Activated T-helper 2 cell treated with anti-CD3 and anti-CD28 coated beads, Interferon-gamma antibody, Interleukin-2, Interleukin-4, amounts not matched to agents 10 μg/mL and 5 μg/mL and 100 μg/mL, durations not matched to agents 14 hours and 24 hours and 36 hours (primary cell): ENCODE results near the gene CLEC2B. TPM values are rescaled to one million over a fixed set of nuclear protein-coding genes. Genes with fewer than 3 reads are reported as not detected.

Experiments used
- DNase-seq: peaks from one replicate; pipeline ENCODE4 v3.0.0; 2021; ENCODE audit warnings: low spot score
- H3K27ac Mint-ChIP-seq: one replicate; pipeline ENCODE4 v1.8.0; 2021; ENCODE audit warnings: mixed read lengths
- H3K27me3 Mint-ChIP-seq: one replicate; pipeline ENCODE4 v1.8.0; 2021; ENCODE audit warnings: low read depth, mixed read lengths
- H3K36me3 Mint-ChIP-seq: one replicate; pipeline ENCODE4 v1.8.0; 2021; ENCODE audit warnings: low read depth, mixed read lengths
- H3K4me1 Mint-ChIP-seq: one replicate; pipeline ENCODE4 v1.8.0; 2021; ENCODE audit warnings: low read depth, mixed read lengths
- H3K4me3 Mint-ChIP-seq: one replicate; pipeline ENCODE4 v1.8.0; 2021; ENCODE audit warnings: low read depth, mild to moderate bottlenecking, moderate library complexity, mixed read lengths
- H3K9me3 Mint-ChIP-seq: one replicate; pipeline ENCODE4 v1.8.0; 2021; ENCODE audit warnings: mixed read lengths
- intact Hi-C: fragments of 100-400 bp; cut with micrococcal nuclease; formaldehyde crosslinking; loops from one replicate; pipeline ENCODE4 v1.15.1; 2023
- total RNA-seq: library from RNA; stranded (reverse); gene quantifications from 2 replicates; pipeline ENCODE4 v1.2.3, GENCODE V29; 2022

Gene CLEC2B
- total RNA-seq, 1 donor from 2014 or later, result 5.1 TPM

GRCh38 chr12:9864913-9865675, 4.1 kb downstream of the CLEC2B start:
- Mint-ChIP-seq H3K4me3 (peak overlapping the region; percentile 79), H3K4me1 (peaks cover 43% of the 10 kb centered on the region), H3K27ac (peak overlapping the region; percentile 78), H3K9me3 (peaks cover 16% of the 10 kb centered on the region), H3K36me3 (peaks cover 26% of the 10 kb centered on the region), H3K27me3 (no peaks in the 10 kb centered on the region)
- DNase-seq, result no peak
- intact Hi-C loops, result loop anchor here (5.0 to 10.0 kb wide), 3 partner anchors 62 to 620 kb away; no protein-coding TSS in a partner anchor

GRCh38 chr12:9858135-9858534, 11.0 kb downstream of the CLEC2B start:
- no peak for DNase-seq
- Mint-ChIP-seq H3K4me1 (peaks cover 6% of the 10 kb centered on the region), H3K27me3 (no peaks in the 10 kb centered on the region), H3K4me3 (no peak overlapping the region), H3K9me3 (peaks cover 1% of the 10 kb centered on the region), H3K36me3 (peaks cover 64% of the 10 kb centered on the region), H3K27ac (no peak overlapping the region)
- intact Hi-C loops, result no loop called here

GRCh38 chr12:9856894-9857293, 12.3 kb downstream of the CLEC2B start:
- no peaks in the 10 kb centered on the region for H3K9me3 Mint-ChIP-seq
- DNase-seq, result no peak
- no peak overlapping the region for H3K27ac Mint-ChIP-seq
- intact Hi-C loops, result no loop called here
- H3K36me3 Mint-ChIP-seq, result peaks cover 67% of the 10 kb centered on the region
- no peak overlapping the region for H3K4me3 Mint-ChIP-seq
- H3K4me1 Mint-ChIP-seq, result peaks cover 5% of the 10 kb centered on the region
- H3K27me3 Mint-ChIP-seq, result no peaks in the 10 kb centered on the region

- no peaks in the 10 kb centered on the region for H3K27me3 Mint-ChIP-seq
- no peaks in the 10 kb centered on the region for H3K9me3 Mint-ChIP-seq
- intact Hi-C loops, result no loop called here
- no peak for DNase-seq
- no peak overlapping the region for H3K4me3 Mint-ChIP-seq
- no peak overlapping the region for H3K27ac Mint-ChIP-seq
- H3K36me3 Mint-ChIP-seq, result peaks cover 71% of the 10 kb centered on the region
- peaks cover 4% of the 10 kb centered on the region for H3K4me1 Mint-ChIP-seq
Observed at GRCh38 chr12:9856151-9856550, 13.0 kb downstream of the CLEC2B start.

DNA sequence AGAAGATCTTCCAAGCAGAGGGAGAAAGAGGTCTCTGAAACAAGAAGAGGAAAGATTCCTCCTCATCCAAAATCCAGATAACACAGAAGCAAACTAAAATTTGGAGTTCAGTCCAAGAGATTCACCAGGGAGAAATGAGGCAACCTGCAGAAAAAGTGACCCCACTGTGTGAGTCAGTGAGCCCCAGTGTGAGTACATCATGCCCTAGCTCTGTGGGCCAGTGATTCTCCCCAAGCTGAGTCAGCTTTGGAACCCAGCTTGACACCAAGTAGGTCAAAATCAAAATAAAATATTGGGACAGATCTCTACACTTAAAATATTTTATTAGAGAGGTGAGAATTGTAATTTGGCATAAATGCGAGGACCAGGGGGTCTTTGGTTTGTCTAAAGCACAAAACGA, 17.2 kb downstream of the CLEC2B start:
- peaks cover 8% of the 10 kb centered on the region for H3K27me3 Mint-ChIP-seq
- H3K9me3 Mint-ChIP-seq, result no peaks in the 10 kb centered on the region
- intact Hi-C loops, result no loop called here
- no peak overlapping the region for H3K4me3 Mint-ChIP-seq
- no peak overlapping the region for H3K27ac Mint-ChIP-seq
- peaks cover 47% of the 10 kb centered on the region for H3K36me3 Mint-ChIP-seq
- DNase-seq, result no peak
- no peaks in the 10 kb centered on the region for H3K4me1 Mint-ChIP-seq

DNA sequence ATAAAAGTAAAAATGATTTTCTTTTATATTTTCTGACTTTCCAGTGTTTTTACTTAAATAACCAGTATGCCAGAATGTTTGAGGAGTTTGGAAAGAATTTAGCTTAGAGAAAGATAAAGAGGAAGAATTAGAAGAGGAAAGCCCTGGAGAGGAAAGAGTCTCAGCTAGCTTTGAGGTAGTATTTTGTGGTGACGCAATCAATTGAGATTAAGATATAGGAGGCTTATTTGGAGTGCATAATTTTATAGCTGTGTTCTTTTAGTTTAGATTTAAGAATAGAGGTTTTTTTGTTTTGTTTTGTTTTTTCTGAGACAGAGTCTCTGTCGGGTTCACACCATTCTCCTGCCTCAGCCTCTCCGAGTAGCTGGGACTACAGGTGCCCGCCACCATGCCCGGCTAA, 18.1 kb downstream of the CLEC2B start:
- Mint-ChIP-seq H3K27ac (no peak overlapping the region), H3K9me3 (no peaks in the 10 kb centered on the region), H3K4me3 (no peak overlapping the region), H3K4me1 (no peaks in the 10 kb centered on the region), H3K27me3 (peaks cover 17% of the 10 kb centered on the region), H3K36me3 (peaks cover 41% of the 10 kb centered on the region)
- no peak for DNase-seq
- intact Hi-C loops, result no loop called here

- Mint-ChIP-seq H3K36me3 (peaks cover 24% of the 10 kb centered on the region), H3K9me3 (no peaks in the 10 kb centered on the region)
- intact Hi-C loops, result no loop called here
Observed at GRCh38 chr12:9848899-9849298, 20.3 kb downstream of the CLEC2B start.

GRCh38 chr12:9843407-9843806, 25.7 kb downstream of the CLEC2B start:
- peaks cover 38% of the 10 kb centered on the region for H3K27me3 Mint-ChIP-seq
- no peaks in the 10 kb centered on the region for H3K4me1 Mint-ChIP-seq
- H3K9me3 Mint-ChIP-seq, result no peaks in the 10 kb centered on the region
- intact Hi-C loops, result no loop called here
- H3K36me3 Mint-ChIP-seq, result no peaks in the 10 kb centered on the region
- H3K4me3 Mint-ChIP-seq, result no peak overlapping the region
- no peak overlapping the region for H3K27ac Mint-ChIP-seq
- no peak for DNase-seq

More at GRCh38 chr12:9848899-9849298, 20.3 kb downstream of the CLEC2B start:
- Mint-ChIP-seq H3K27ac (no peak overlapping the region), H3K4me3 (no peak overlapping the region), H3K4me1 (no peaks in the 10 kb centered on the region), H3K27me3 (peaks cover 32% of the 10 kb centered on the region)
- no peak for DNase-seq

DNA sequence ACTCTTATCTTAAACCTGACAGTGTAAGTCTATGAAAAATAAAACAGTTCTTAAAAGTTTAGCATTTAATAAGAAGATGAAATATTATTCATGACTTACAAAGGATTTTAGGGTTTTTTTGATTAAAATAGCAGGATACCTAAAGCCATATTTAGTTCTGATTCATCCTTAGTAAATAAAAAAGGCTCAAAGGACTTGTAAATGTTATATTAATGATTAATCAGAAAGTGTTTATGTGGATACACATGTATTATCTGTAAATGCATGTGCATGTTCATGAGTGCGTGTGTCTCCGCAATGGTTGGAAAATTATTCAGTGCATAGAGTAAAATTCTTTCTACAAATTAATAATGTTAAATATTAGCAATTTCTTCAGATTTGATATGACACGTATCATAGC, 37.4 kb downstream of the CLEC2B start:
- no peaks in the 10 kb centered on the region for H3K4me1 Mint-ChIP-seq
- no peaks in the 10 kb centered on the region for H3K9me3 Mint-ChIP-seq
- H3K27ac Mint-ChIP-seq, result no peak overlapping the region
- no peak for DNase-seq
- H3K27me3 Mint-ChIP-seq, result peaks cover 4% of the 10 kb centered on the region
- H3K4me3 Mint-ChIP-seq, result no peak overlapping the region
- no peaks in the 10 kb centered on the region for H3K36me3 Mint-ChIP-seq
- intact Hi-C loops, result no loop called here

DNA sequence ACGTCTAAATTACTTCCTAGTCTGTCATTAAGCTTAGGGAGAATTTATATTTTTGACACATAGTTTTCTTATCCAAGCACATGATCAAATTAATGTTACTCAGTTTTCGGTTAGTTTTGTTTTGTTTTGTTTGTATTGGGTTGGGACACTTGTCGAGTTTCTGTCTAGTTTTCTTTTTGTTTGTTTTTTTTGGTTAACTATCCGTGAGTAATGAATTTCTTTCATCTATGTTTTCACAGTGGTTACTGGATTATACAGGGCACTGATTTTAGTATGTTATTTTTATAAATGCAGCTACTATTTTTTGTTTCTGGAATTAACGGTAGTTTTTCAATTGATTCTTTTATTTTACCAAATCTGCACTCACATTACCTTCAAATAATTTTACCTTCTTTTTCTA, 39.2 kb downstream of the CLEC2B start:
- intact Hi-C loops, result no loop called here
- Mint-ChIP-seq H3K27me3 (peaks cover 14% of the 10 kb centered on the region), H3K4me1 (no peaks in the 10 kb centered on the region), H3K36me3 (no peaks in the 10 kb centered on the region), H3K4me3 (no peak overlapping the region), H3K27ac (no peak overlapping the region), H3K9me3 (no peaks in the 10 kb centered on the region)
- DNase-seq, result no peak

DNA sequence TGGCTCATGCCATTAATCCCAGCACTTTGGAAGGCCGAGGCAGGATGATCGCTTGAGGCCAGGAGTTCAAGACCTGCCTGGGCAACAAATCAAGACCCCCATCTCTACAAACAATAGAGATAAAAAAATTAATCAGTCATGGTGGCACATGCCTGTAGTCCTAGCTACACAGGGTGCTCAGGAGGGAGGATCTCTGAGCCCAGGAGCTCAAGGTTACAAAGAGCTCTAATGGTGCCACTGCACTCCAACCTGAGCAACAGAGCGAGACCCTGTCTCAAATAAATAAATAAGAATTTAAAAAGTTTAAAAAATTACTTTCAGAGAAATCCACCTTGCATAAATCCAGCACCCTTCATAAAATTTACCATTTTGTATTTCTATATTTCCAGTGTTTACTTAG, 39.7 kb downstream of the CLEC2B start:
- no peaks in the 10 kb centered on the region for H3K4me1 Mint-ChIP-seq
- H3K27me3 Mint-ChIP-seq, result peaks cover 18% of the 10 kb centered on the region
- intact Hi-C loops, result no loop called here
- no peaks in the 10 kb centered on the region for H3K36me3 Mint-ChIP-seq
- no peak for DNase-seq
- H3K9me3 Mint-ChIP-seq, result no peaks in the 10 kb centered on the region
- no peak overlapping the region for H3K27ac Mint-ChIP-seq
- H3K4me3 Mint-ChIP-seq, result no peak overlapping the region

DNA sequence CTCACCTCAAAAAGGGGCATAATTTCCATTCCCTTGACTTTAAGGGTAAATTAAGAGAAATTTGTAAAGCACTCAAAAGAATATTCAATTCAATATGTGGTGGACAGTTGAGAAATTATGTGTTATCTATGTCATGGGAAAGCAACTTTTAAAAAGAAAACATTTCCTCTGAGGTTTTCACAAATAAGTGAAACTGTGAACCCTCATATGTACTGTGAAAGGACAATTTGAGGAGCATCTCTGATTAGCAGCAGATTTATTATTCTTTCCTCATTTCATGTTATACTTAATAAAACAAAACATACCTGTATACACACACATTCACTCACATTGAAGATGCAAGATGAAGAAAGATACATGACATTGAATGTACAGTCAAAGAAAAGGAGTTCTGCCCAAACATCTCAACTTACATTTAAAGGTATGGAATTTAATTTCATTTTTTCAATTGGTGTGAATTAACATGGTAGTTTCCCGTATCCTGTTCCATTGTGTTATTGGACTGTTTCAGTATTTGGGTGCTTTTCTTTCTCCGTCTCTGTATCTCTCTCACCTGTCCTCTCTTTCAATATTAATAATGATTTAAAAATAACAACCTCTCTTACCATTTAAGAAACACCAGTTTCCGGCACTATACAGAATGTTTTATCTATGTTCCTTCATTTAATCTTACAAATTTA, 41.8 kb downstream of the CLEC2B start, which contains the start of gene KLRF1:
Gene KLRF1, plus strand, starts transcription at position 273 of the 680 bp plus-strand sequence. Its CDS starts 64 bp downstream, at position 337.
- H3K9me3 Mint-ChIP-seq, result no peaks in the 10 kb centered on the region
- intact Hi-C loops, result no loop called here
- no peak within 1 kb of the TSS for H3K27ac Mint-ChIP-seq
- H3K27me3 Mint-ChIP-seq, result peaks cover 39% of the 10 kb centered on the region
- no peaks in the 10 kb centered on the region for H3K36me3 Mint-ChIP-seq
- H3K4me3 Mint-ChIP-seq, result no peak within 1 kb of the TSS
- no peaks in the 10 kb centered on the region for H3K4me1 Mint-ChIP-seq
- no peak for DNase-seq

GRCh38 chr12:9820281-9820930, 48.7 kb downstream of the CLEC2B start:
- intact Hi-C loops, result no loop called here
- peaks cover 49% of the 10 kb centered on the region for H3K27me3 Mint-ChIP-seq
- peaks cover 1% of the 10 kb centered on the region for H3K4me1 Mint-ChIP-seq
- no peak overlapping the region for H3K4me3 Mint-ChIP-seq
- no peaks in the 10 kb centered on the region for H3K36me3 Mint-ChIP-seq
- no peak for DNase-seq
- H3K27ac Mint-ChIP-seq, result no peak overlapping the region
- H3K9me3 Mint-ChIP-seq, result no peaks in the 10 kb centered on the region
